ENCODE results near the gene KCNQ5. TPM values are rescaled to one million over a fixed set of nuclear protein-coding genes. Genes with fewer than 3 reads are reported as not detected.

The KCNQ5 gene
- total and polyA plus RNA-seq, 10 of the 15 experiments (the other 5 are each of a cell fraction or from before 2014, with no cell fraction given), result 0.60 to 16.2 (median 3.2) TPM

GRCh38 chr6:73004861-73005260 lies 383.0 kb downstream of the KCNQ5 start (continued):
- TF ChIP-seq POU2F2 (IDR thresholded peaks at IDR 0.05; ENCODE audit: borderline replicate concordance, low read depth, low read length), result no peak
- TF ChIP-seq, protein P1, sequence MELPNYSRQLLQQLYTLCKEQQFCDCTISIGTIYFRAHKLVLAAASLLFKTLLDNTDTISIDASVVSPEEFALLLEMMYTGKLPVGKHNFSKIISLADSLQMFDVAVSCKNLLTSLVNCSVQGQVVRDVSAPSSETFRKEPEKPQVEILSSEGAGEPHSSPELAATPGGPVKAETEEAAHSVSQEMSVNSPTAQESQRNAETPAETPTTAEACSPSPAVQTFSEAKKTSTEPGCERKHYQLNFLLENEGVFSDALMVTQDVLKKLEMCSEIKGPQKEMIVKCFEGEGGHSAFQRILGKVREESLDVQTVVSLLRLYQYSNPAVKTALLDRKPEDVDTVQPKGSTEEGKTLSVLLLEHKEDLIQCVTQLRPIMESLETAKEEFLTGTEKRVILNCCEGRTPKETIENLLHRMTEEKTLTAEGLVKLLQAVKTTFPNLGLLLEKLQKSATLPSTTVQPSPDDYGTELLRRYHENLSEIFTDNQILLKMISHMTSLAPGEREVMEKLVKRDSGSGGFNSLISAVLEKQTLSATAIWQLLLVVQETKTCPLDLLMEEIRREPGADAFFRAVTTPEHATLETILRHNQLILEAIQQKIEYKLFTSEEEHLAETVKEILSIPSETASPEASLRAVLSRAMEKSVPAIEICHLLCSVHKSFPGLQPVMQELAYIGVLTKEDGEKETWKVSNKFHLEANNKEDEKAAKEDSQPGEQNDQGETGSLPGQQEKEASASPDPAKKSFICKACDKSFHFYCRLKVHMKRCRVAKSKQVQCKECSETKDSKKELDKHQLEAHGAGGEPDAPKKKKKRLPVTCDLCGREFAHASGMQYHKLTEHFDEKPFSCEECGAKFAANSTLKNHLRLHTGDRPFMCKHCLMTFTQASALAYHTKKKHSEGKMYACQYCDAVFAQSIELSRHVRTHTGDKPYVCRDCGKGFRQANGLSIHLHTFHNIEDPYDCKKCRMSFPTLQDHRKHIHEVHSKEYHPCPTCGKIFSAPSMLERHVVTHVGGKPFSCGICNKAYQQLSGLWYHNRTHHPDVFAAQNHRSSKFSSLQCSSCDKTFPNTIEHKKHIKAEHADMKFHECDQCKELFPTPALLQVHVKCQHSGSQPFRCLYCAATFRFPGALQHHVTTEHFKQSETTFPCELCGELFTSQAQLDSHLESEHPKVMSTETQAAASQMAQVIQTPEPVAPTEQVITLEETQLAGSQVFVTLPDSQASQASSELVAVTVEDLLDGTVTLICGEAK (IDR thresholded peaks at IDR 0.05; ENCODE audit: borderline replicate concordance), result no peak

- Histone ChIP-seq H3K9me3 (replicated peaks; ENCODE audit: control insufficient read depth, insufficient read depth, low read length) (peaks cover 2% of the 10 kb centered on the region; the same call in 2 of the 3 replicates), H3K9ac (ENCODE audit: control insufficient read depth, insufficient read depth, low read length) (no peak overlapping the region), H3K79me2 (ENCODE audit: control insufficient read depth, insufficient read depth, low read length) (no peaks in the 10 kb centered on the region), H3K27me3 (replicated peaks in 1 of 2; ENCODE audit: control insufficient read depth in 2 of 2, insufficient read depth in 2 of 2, low read length in 1 of 2) (no peaks in the 10 kb centered on the region), H3K27ac (ENCODE audit: control insufficient read depth, insufficient read depth) (no peak overlapping the region), H3K4me2 (ENCODE audit: control insufficient read depth, insufficient read depth) (no peak overlapping the region), H4K20me1 (ENCODE audit: control insufficient read depth, insufficient read depth) (no peaks in the 10 kb centered on the region), H3K36me3 (ENCODE audit: control insufficient read depth in 2 of 2, insufficient read depth in 2 of 2, low read length in 1 of 2) (no peaks in the 10 kb centered on the region; a peak in 2 of 4 replicates), H2AFZ (ENCODE audit: control insufficient read depth, low read depth, low read length) (no peak overlapping the region), H3K4me1 (ENCODE audit: control insufficient read depth, insufficient read depth, low read length) (no peaks in the 10 kb centered on the region), H3K4me3 (no peak overlapping the region)
- DNase-seq (ENCODE audit: low read depth, low spot score) (no peak), ATAC-seq (no peak), FAIRE-seq (no peak)
- in situ Hi-C loops (cut with MboI), result no loop called here
- intact Hi-C loops (cut with micrococcal nuclease; ENCODE audit: unreplicated experiment), result no loop called here
- ChIA-PET RAD21 (ENCODE audit: unreplicated experiment) (no interaction called here), POLR2A (no interaction called here), SMC1A (ENCODE audit: uncharacterized antibody, unreplicated experiment) (interaction anchor here (0.6 kb wide), 1 partner anchor 385 kb away, joined by 3 read pairs; no protein-coding TSS in a partner anchor), CTCF (no interaction called here)
- WGBS (ENCODE audit: insufficient coverage, insufficient replicate concordance, low lambda C conversion rate, missing lambda C conversion rate), result 78% methylated on average over 2 of the region's 2 CpGs
- BruUV-seq (replicated peaks), result no TSS peak
- TF ChIP-seq BHLHE40 (IDR thresholded peaks at IDR 0.05; ENCODE audit: borderline replicate concordance in 1 of 2, low read depth in 2 of 2, low read length in 1 of 2) (no peak), ZNF217 (IDR thresholded peaks at IDR 0.05) (no peak), DPF2 (IDR thresholded peaks at IDR 0.05) (no peak), TARDBP (IDR thresholded peaks at IDR 0.05; ENCODE audit: borderline replicate concordance) (no peak), ZBTB33 (IDR thresholded peaks at IDR 0.05) (no peak), NBN (IDR thresholded peaks at IDR 0.05) (no peak), ZSCAN29 (IDR thresholded peaks at IDR 0.05) (no peak)
- TF ChIP-seq, protein P2, sequence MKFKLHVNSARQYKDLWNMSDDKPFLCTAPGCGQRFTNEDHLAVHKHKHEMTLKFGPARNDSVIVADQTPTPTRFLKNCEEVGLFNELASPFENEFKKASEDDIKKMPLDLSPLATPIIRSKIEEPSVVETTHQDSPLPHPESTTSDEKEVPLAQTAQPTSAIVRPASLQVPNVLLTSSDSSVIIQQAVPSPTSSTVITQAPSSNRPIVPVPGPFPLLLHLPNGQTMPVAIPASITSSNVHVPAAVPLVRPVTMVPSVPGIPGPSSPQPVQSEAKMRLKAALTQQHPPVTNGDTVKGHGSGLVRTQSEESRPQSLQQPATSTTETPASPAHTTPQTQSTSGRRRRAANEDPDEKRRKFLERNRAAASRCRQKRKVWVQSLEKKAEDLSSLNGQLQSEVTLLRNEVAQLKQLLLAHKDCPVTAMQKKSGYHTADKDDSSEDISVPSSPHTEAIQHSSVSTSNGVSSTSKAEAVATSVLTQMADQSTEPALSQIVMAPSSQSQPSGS (IDR thresholded peaks at IDR 0.05; ENCODE audit: low read length), result no peak
Observed at GRCh38 chr6:73006146-73006545, 384.3 kb downstream of the KCNQ5 start.

Measured in GM12878 (cell line).